IPS-18a (cell line): ENCODE results near the gene UNC13C.
"Not testable (repeated sequence)": the region's sequence is repeated elsewhere in the genome, so short reads cannot be mapped to it uniquely, and the experiment has no call there.

Experiments used
- H3K27ac ChIP-seq: one replicate; pipeline ENCODE4 v1.5.1; 2013; ENCODE audit warnings: low read length
- H3K27me3 ChIP-seq: one replicate; pipeline ENCODE4 v1.6.1; 2013; ENCODE audit warnings: mild to moderate bottlenecking, low read length; ENCODE audit not compliant: control insufficient read depth, insufficient read depth
- H3K36me3 ChIP-seq: one replicate; pipeline ENCODE4 v1.6.1; 2013; ENCODE audit warnings: low read depth, low read length; ENCODE audit not compliant: control insufficient read depth
- H3K4me1 ChIP-seq: one replicate; pipeline ENCODE4 v1.6.1; 2013; ENCODE audit warnings: low read depth, low read length; ENCODE audit not compliant: control insufficient read depth
- H3K4me3 ChIP-seq: one replicate; pipeline ENCODE4 v1.5.1; 2013; ENCODE audit warnings: low read length
- H3K9ac ChIP-seq: one replicate; pipeline ENCODE4 v1.6.1; 2013; ENCODE audit warnings: mild to moderate bottlenecking, low read length, moderate library complexity
- H3K9me3 ChIP-seq: one replicate; pipeline ENCODE4 v1.6.1; 2013; ENCODE audit warnings: low read depth, low read length; ENCODE audit not compliant: control insufficient read depth

UNC13C gene

GRCh38 chr15:54374184-54374952, 396.1 kb downstream of the UNC13C start:
- no peaks in the 10 kb centered on the region for H3K36me3 ChIP-seq
- H3K27ac ChIP-seq, result no peak overlapping the region
- H3K27me3 ChIP-seq, result no peaks in the 10 kb centered on the region
- H3K4me3 ChIP-seq, result no peak overlapping the region
- no peak overlapping the region for H3K9ac ChIP-seq
- H3K9me3 ChIP-seq, result no peaks in the 10 kb centered on the region
- H3K4me1 ChIP-seq, result no peaks in the 10 kb centered on the region

- Histone ChIP-seq H3K27me3 (no peaks in the 10 kb centered on the region), H3K9me3 (no peaks in the 10 kb centered on the region), H3K4me1 (no peaks in the 10 kb centered on the region)
These were observed 409.6 kb downstream of the UNC13C start for GRCh38 chr15:54387799-54388198.

GRCh38 chr15:54388746-54389145, 410.5 kb downstream of the UNC13C start:
- no peaks in the 10 kb centered on the region for H3K4me1 ChIP-seq
- no peak overlapping the region for H3K4me3 ChIP-seq
- H3K9me3 ChIP-seq, result no peaks in the 10 kb centered on the region
- H3K27me3 ChIP-seq, result no peaks in the 10 kb centered on the region
- H3K36me3 ChIP-seq, result no peaks in the 10 kb centered on the region
- H3K27ac ChIP-seq, result no peak overlapping the region
- no peak overlapping the region for H3K9ac ChIP-seq

More at GRCh38 chr15:54387799-54388198, 409.6 kb downstream of the UNC13C start:
- Histone ChIP-seq H3K4me3 (no peak overlapping the region), H3K9ac (no peak overlapping the region), H3K27ac (no peak overlapping the region), H3K36me3 (no peaks in the 10 kb centered on the region)

- Histone ChIP-seq H3K9ac (no peak overlapping the region), H3K4me3 (no peak overlapping the region)
These were observed 432.2 kb downstream of the UNC13C start for GRCh38 chr15:54410481-54410880.

GRCh38 chr15:54424171-54424570, 445.9 kb downstream of the UNC13C start:
- Histone ChIP-seq H3K9me3 (no peaks in the 10 kb centered on the region), H3K9ac (no peak overlapping the region), H3K4me3 (no peak overlapping the region), H3K4me1 (no peaks in the 10 kb centered on the region), H3K27me3 (no peaks in the 10 kb centered on the region), H3K27ac (no peak overlapping the region), H3K36me3 (no peaks in the 10 kb centered on the region)

More at GRCh38 chr15:54410481-54410880, 432.2 kb downstream of the UNC13C start:
- H3K4me1 ChIP-seq, result no peaks in the 10 kb centered on the region
- no peaks in the 10 kb centered on the region for H3K36me3 ChIP-seq
- H3K9me3 ChIP-seq, result no peaks in the 10 kb centered on the region
- H3K27ac ChIP-seq, result no peak overlapping the region
- no peaks in the 10 kb centered on the region for H3K27me3 ChIP-seq

- H3K27me3 ChIP-seq, result no peaks in the 10 kb centered on the region
- H3K36me3 ChIP-seq, result no peaks in the 10 kb centered on the region
- no peak overlapping the region for H3K4me3 ChIP-seq
- no peaks in the 10 kb centered on the region for H3K4me1 ChIP-seq
- no peaks in the 10 kb centered on the region for H3K9me3 ChIP-seq
- H3K9ac ChIP-seq, result no peak overlapping the region
- H3K27ac ChIP-seq, result no peak overlapping the region
These were observed 450.4 kb downstream of the UNC13C start for GRCh38 chr15:54428596-54428995.

- H3K27ac ChIP-seq, H3K4me1 ChIP-seq, H3K27me3 ChIP-seq, H3K36me3 ChIP-seq, H3K9me3 ChIP-seq, H3K4me3 ChIP-seq, H3K9ac ChIP-seq: not testable (repeated sequence)
These were observed 472.0 kb downstream of the UNC13C start for GRCh38 chr15:54450288-54450687.

GRCh38 chr15:54456413-54456812, 478.2 kb downstream of the UNC13C start:
- Histone ChIP-seq H3K9ac (no peak overlapping the region), H3K4me3 (no peak overlapping the region), H3K4me1 (no peaks in the 10 kb centered on the region), H3K9me3 (peaks cover 20% of the 10 kb centered on the region), H3K27me3 (no peaks in the 10 kb centered on the region), H3K27ac (no peak overlapping the region), H3K36me3 (no peaks in the 10 kb centered on the region)

- Histone ChIP-seq H3K27ac (no peak overlapping the region), H3K4me3 (no peak overlapping the region), H3K9ac (no peak overlapping the region), H3K27me3 (no peaks in the 10 kb centered on the region), H3K9me3 (peaks cover 19% of the 10 kb centered on the region), H3K36me3 (no peaks in the 10 kb centered on the region), H3K4me1 (no peaks in the 10 kb centered on the region)
These were observed 484.3 kb downstream of the UNC13C start for GRCh38 chr15:54462511-54462913.

GRCh38 chr15:54481819-54482218, 503.6 kb downstream of the UNC13C start:
- Histone ChIP-seq H3K4me1 (no peaks in the 10 kb centered on the region), H3K9ac (no peak overlapping the region), H3K36me3 (no peaks in the 10 kb centered on the region), H3K9me3 (no peaks in the 10 kb centered on the region), H3K27ac (no peak overlapping the region), H3K4me3 (no peak overlapping the region), H3K27me3 (no peaks in the 10 kb centered on the region)

GRCh38 chr15:54482251-54482650, 504.0 kb downstream of the UNC13C start:
- Histone ChIP-seq H3K4me1 (no peaks in the 10 kb centered on the region), H3K9me3 (no peaks in the 10 kb centered on the region), H3K9ac (no peak overlapping the region), H3K27ac (no peak overlapping the region), H3K36me3 (no peaks in the 10 kb centered on the region), H3K4me3 (no peak overlapping the region), H3K27me3 (no peaks in the 10 kb centered on the region)

GRCh38 chr15:54500330-54500729, 522.1 kb downstream of the UNC13C start:
- H3K4me1 ChIP-seq, result peaks cover 13% of the 10 kb centered on the region
- H3K4me3 ChIP-seq, result no peak overlapping the region
- no peaks in the 10 kb centered on the region for H3K36me3 ChIP-seq
- H3K27me3 ChIP-seq, result no peaks in the 10 kb centered on the region
- no peak overlapping the region for H3K27ac ChIP-seq
- H3K9me3 ChIP-seq, result no peaks in the 10 kb centered on the region
- H3K9ac ChIP-seq, result no peak overlapping the region
